ENCODE measurements around the gene CRABP2.
A peak's percentile ranks its signal among the peaks of the same experiment; 100 is the strongest.

Gene CRABP2

DNA sequence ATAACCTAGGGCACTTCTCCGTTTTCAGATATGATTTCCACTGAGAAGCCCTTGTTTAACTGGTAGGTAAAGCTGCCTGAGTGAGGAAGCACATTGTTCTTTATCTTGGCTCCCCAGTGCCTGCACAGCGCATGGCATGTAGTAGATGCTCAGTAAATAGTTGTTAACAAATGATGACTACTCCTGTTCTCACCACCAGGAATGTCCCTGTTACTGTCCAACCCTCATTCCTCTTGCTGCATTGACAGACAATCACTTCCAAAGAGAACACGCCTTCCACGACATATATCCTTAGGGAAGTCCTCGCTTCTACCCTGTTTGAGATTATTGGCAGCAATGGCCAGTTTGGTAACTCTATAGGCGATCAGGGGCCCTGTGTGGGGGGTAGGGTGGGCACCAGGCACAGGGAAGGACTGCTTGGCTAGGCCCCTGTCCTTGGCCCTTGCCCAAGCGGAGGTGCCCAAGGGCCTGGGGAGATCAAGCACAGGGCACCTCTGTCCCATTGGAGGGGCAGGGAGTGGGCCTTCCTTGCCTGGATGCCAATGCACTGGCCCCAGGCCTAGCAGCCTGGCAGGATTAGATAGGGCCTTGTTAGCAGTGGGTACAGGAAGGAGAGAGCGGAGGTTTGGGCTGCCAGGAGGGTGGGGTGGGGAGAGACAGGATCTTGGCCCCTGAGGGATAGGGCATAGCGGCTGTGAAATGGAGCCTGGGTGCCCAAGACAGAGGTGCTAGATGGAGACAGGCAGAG lies 38.3 kb downstream of the CRABP2 start:
- peak overlapping the region; percentile 55 for H3K27ac Mint-ChIP-seq
- peaks cover 98% of the 10 kb centered on the region for H3K4me1 Mint-ChIP-seq
- TF ChIP-seq, protein P1, sequence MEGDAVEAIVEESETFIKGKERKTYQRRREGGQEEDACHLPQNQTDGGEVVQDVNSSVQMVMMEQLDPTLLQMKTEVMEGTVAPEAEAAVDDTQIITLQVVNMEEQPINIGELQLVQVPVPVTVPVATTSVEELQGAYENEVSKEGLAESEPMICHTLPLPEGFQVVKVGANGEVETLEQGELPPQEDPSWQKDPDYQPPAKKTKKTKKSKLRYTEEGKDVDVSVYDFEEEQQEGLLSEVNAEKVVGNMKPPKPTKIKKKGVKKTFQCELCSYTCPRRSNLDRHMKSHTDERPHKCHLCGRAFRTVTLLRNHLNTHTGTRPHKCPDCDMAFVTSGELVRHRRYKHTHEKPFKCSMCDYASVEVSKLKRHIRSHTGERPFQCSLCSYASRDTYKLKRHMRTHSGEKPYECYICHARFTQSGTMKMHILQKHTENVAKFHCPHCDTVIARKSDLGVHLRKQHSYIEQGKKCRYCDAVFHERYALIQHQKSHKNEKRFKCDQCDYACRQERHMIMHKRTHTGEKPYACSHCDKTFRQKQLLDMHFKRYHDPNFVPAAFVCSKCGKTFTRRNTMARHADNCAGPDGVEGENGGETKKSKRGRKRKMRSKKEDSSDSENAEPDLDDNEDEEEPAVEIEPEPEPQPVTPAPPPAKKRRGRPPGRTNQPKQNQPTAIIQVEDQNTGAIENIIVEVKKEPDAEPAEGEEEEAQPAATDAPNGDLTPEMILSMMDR (IDR thresholded peaks at IDR 0.05) = no peak
- peaks cover 12% of the 10 kb centered on the region for H3K36me3 Mint-ChIP-seq (ENCODE audit: low read depth)
- no peak for DNase-seq
- H3K9me3 Mint-ChIP-seq = no peaks in the 10 kb centered on the region
- H3K27me3 Mint-ChIP-seq (ENCODE audit: low read depth, poor library complexity) = no peaks in the 10 kb centered on the region
- no peak overlapping the region for H3K4me3 Mint-ChIP-seq

DNA sequence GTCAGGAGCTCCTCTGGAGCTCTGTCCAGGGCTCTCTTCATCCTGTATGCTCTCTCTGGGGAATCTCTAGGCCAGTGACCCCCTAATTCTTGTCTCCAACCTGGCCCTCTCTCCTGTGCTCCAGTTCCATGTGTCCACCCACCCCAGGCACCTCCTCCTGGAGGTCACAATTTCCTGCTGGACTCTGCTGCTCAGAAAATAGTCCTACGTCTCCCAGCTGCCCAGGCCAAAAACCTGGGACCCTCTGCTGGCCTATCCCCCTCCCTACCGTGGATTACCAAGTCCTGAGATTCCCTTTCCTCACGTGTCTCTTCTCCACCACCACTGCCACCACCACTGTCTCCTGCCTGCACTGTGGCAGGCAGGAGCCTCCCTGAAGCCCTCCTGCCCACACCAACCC lies 39.8 kb downstream of the CRABP2 start:
- Mint-ChIP-seq H3K36me3 (ENCODE audit: low read depth) (no peaks in the 10 kb centered on the region), H3K27ac (peak overlapping the region; percentile 73), H3K4me3 (peak overlapping the region; percentile 51)

DNA sequence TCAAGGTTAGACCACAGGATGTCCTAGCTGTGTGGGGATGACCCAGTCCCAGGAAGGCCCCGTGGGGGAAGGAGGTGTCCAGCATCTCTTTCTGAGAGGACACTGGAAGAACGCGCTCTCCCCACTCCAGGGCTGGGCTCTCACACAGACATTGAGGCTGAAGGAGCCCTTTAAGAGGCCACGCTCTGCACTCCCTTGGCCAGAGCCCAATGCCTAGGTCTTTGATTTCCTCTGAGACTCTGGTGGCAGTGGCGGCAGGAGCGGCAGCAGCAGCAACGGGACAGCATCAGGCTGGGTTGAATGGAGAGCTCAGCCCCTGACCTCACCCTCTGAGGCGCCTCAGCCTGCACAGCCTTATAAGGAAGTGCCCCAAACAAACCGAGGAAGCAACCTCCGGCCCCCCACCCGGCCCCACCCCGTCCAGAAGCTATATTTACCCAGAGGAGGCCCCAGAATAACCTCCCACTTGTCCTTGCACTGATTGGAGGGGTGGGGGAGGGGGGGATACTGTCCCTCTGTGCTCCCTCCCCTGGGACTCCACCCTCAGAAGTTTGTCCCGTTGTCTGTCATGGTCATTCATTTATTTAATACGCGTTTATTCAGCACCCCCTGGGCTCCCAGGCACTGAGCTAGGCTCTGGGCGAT lies 40.5 kb downstream of the CRABP2 start:
- no peak for DNase-seq
- TF ChIP-seq, protein P1 (IDR thresholded peaks at IDR 0.05) = no peak
- peaks cover 5% of the 10 kb centered on the region for H3K27me3 Mint-ChIP-seq (ENCODE audit: low read depth, poor library complexity)
- peaks cover 98% of the 10 kb centered on the region for H3K4me1 Mint-ChIP-seq
- peak overlapping the region; percentile 81 for H3K27ac Mint-ChIP-seq
- H3K36me3 Mint-ChIP-seq (ENCODE audit: low read depth) = no peaks in the 10 kb centered on the region
- no peaks in the 10 kb centered on the region for H3K9me3 Mint-ChIP-seq
- H3K4me3 Mint-ChIP-seq = peak overlapping the region; percentile 51

More for the DNA sequence above, 39.8 kb downstream of the CRABP2 start:
- H3K4me1 Mint-ChIP-seq = peaks cover 98% of the 10 kb centered on the region
- H3K9me3 Mint-ChIP-seq = no peaks in the 10 kb centered on the region
- H3K27me3 Mint-ChIP-seq (ENCODE audit: low read depth, poor library complexity) = peaks cover 3% of the 10 kb centered on the region
- TF ChIP-seq, protein P1 (IDR thresholded peaks at IDR 0.05) = no peak
- no peak for DNase-seq

DNA sequence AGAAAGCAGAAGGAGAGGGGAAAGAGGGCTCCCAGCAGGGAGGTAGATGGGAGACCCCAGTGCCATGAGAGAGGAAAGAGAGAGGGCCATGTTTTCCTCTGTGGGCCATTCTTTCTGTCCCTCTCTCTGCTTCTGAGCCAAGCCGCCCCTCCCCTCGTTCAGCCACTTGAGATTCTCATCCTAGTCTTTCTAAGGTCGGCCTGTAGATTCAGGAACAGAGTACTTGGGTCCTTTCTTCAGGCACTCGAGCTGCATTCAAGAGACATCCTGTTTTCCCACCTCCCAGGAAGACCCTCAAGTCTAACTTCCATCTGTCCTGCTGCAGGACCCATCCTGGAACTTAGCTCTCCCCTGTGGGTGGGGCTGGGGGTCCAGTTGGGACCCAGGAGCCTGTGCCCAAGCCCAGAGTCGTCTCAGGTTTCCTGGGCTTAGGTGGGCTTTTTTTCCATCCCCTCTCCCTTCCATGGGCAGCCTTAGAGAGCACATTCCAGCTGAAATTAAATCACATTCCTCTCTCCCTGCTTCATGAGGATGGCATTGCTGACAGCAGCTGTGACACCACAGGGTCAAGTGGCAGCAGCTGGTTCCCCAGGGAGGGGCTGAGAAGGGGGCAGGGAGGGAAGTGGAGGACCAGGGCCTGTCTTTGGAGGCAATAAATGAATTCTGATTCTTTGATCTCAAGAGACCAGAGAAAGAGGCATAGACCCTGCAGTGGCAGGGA lies 41.2 kb downstream of the CRABP2 start:
- Mint-ChIP-seq H3K27ac (peak overlapping the region; percentile 81), H3K27me3 (ENCODE audit: low read depth, poor library complexity) (peaks cover 11% of the 10 kb centered on the region), H3K4me3 (peak overlapping the region; percentile 48), H3K36me3 (ENCODE audit: low read depth) (no peaks in the 10 kb centered on the region), H3K9me3 (no peaks in the 10 kb centered on the region), H3K4me1 (peaks cover 98% of the 10 kb centered on the region)
- TF ChIP-seq, protein P1 (IDR thresholded peaks at IDR 0.05) = no peak
- DNase-seq = peak; percentile 64

DNA sequence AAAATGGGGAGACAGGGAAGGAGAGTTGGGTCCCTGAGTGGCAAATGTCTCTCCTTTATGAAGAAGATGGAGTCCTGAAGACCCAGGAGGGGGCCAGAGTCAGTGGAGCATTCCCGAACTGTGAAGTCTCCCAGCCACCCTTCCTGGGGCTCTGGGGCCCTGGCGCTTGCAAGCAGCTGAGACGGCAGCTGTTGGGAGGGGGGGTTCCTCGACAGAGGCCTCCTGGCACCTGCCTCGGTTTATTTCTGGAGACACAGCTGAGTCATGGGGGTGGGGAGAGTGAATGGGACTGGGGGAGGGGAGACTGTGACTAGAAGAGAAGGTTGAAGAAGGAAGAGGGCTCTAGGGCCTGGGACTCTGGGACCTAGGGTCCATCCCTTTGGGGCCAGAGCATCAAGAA lies 42.2 kb downstream of the CRABP2 start:
- Mint-ChIP-seq H3K27me3 (ENCODE audit: low read depth, poor library complexity) (peaks cover 21% of the 10 kb centered on the region), H3K9me3 (no peaks in the 10 kb centered on the region), H3K4me1 (peaks cover 88% of the 10 kb centered on the region), H3K4me3 (peak overlapping the region; percentile 45), H3K36me3 (ENCODE audit: low read depth) (no peaks in the 10 kb centered on the region), H3K27ac (peak overlapping the region; percentile 79)
- TF ChIP-seq, protein P1 (IDR thresholded peaks at IDR 0.05) = no peak
- DNase-seq = no peak
